HG02571 (cell line): ENCODE results near the gene ADCY3.
A peak's percentile ranks its signal among the peaks of the same experiment; 100 is the strongest.

Experiments
- ATAC-seq: cut with Tn5 transposase; IDR thresholded peaks from one replicate; pipeline ENCODE4 v1.9.1; 2021; ENCODE audit warnings: mild to moderate bottlenecking, moderate library complexity; ENCODE audit not compliant: unreplicated experiment

ADCY3 gene

GRCh38 chr2:24926220-24926601 lies 6.2 kb upstream of the ADCY3 start:
- ATAC-seq = no peak

GRCh38 chr2:24925815-24926214 lies 5.8 kb upstream of the ADCY3 start:
- ATAC-seq = no peak

GRCh38 chr2:24924732-24925131 lies 4.7 kb upstream of the ADCY3 start:
- ATAC-seq = no peak

GRCh38 chr2:24924266-24924665 lies 4.2 kb upstream of the ADCY3 start:
- ATAC-seq = no peak

GRCh38 chr2:24923106-24923505 lies 3.1 kb upstream of the ADCY3 start:
- no peak for ATAC-seq

- ATAC-seq = no peak
Measured at GRCh38 chr2:24922556-24922955, 2.5 kb upstream of the ADCY3 start.

- no peak for ATAC-seq
Measured at GRCh38 chr2:24920809-24921441, 888 bp upstream of the ADCY3 start.

GRCh38 chr2:24919506-24920097 lies 435 bp downstream of the ADCY3 start:
- peak; percentile 23 for ATAC-seq

GRCh38 chr2:24919037-24919505 lies 966 bp downstream of the ADCY3 start:
- ATAC-seq = no peak

GRCh38 chr2:24918326-24919036 lies 1.6 kb downstream of the ADCY3 start:
- no peak for ATAC-seq

GRCh38 chr2:24917731-24918325 lies 2.2 kb downstream of the ADCY3 start:
- ATAC-seq = no peak

- no peak for ATAC-seq
Measured at GRCh38 chr2:24917086-24917485, 3.0 kb downstream of the ADCY3 start.

- no peak for ATAC-seq
Measured at GRCh38 chr2:24915796-24916195, 4.2 kb downstream of the ADCY3 start.

- ATAC-seq = no peak
Measured at GRCh38 chr2:24915175-24915574, 4.9 kb downstream of the ADCY3 start.

- no peak for ATAC-seq
Measured at GRCh38 chr2:24914713-24915112, 5.3 kb downstream of the ADCY3 start.

- no peak for ATAC-seq
Measured at GRCh38 chr2:24913911-24914310, 6.1 kb downstream of the ADCY3 start.

- no peak for ATAC-seq
Measured at GRCh38 chr2:24912986-24913385, 7.1 kb downstream of the ADCY3 start.

- ATAC-seq = no peak
Measured at GRCh38 chr2:24912523-24912922, 7.5 kb downstream of the ADCY3 start.

- no peak for ATAC-seq
Measured at GRCh38 chr2:24910245-24910644, 9.8 kb downstream of the ADCY3 start.

- no peak for ATAC-seq
Measured at GRCh38 chr2:24909555-24910177, 10.4 kb downstream of the ADCY3 start.

- no peak for ATAC-seq
Measured at GRCh38 chr2:24908461-24908901, 11.6 kb downstream of the ADCY3 start.
